IgD-negative memory B cell (primary cell): ENCODE results near the gene HRC. TPM values are rescaled to one million over a fixed set of nuclear protein-coding genes. Genes with fewer than 3 reads are reported as not detected.
A peak's percentile ranks its signal among the peaks of the same experiment; 100 is the strongest.
"Not testable (repeated sequence)": the region's sequence is repeated elsewhere in the genome, so short reads cannot be mapped to it uniquely, and the experiment has no call there.

Experiments
- H3K27ac Mint-ChIP-seq, 3 donors: one replicate each; pipeline ENCODE4 v1.8.0; 2020 to 2022; ENCODE audit warnings: mild to moderate bottlenecking in 3 of 3, mixed read lengths in 3 of 3, moderate library complexity in 1 of 3
- H3K27me3 Mint-ChIP-seq: one replicate; pipeline ENCODE4 v1.8.0; 2021; ENCODE audit warnings: mixed read lengths
- H3K36me3 Mint-ChIP-seq: one replicate; pipeline ENCODE4 v1.8.0; 2020; ENCODE audit warnings: mild to moderate bottlenecking, mixed read lengths
- H3K4me1 Mint-ChIP-seq, 3 donors: one replicate each; pipeline ENCODE4 v1.8.0; 2020 to 2022; ENCODE audit warnings: mixed read lengths in 3 of 3, mild to moderate bottlenecking in 1 of 3
- H3K4me3 Mint-ChIP-seq, 4 donors: one replicate each; pipeline ENCODE4 v1.8.0; 2020 to 2022; ENCODE audit warnings: mild to moderate bottlenecking in 4 of 4, mixed read lengths in 4 of 4, moderate library complexity in 3 of 4
- H3K9me3 Mint-ChIP-seq, 3 donors: one replicate each; pipeline ENCODE4 v1.8.0; 2020 to 2021; ENCODE audit warnings: mixed read lengths in 3 of 3, mild to moderate bottlenecking in 1 of 3
- polyA plus RNA-seq: library from polyadenylated mRNA; unstranded; fragments of 300-500 nt; fragmentation: Illumina TruSeq; gene quantifications from one replicate; pipeline ENCODE4 v1.2.3, GENCODE V29; 2021

Gene HRC
- polyA plus RNA-seq, 1 donor from 2014 or later: not detected

DNA sequence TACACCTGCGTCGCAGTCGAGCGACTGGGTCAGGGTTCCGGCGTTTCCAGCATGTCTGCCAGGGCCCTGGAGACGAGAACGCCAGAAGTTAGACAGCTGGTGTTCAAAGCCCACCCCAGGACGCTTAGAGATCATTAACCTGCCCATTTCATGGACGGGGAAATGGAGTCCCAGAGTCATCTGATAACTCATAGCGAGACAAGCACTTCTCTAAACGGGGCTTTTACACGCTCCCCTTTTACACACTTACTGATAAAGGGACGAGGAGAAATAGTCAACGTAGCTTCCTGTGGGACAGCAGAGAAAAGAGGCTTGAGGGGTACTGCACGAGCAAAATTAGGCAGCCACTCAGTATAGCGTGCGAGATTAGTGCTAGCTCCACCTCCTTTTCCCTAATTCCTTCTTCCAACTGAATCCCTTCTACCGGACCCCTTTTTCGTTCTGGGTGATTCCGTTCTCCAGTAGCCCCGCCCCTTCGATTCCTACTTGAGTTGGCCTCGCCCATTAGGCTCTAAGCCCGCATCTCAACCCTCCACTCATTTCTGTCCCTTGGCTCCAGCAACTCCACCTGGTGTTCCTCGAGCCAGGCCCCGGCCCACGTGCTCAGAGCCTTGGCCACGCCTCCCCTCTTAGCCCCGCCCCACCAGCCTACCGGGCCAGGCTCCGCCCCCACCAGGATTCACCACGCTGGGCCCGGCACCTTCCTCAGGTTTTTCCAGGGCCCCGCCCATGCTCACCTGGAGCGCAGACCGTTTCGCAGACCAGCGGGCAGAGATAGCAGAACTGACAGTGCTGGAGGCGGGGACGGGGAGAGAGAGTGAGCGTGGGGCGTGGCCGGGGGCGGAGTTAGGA is 3.7 kb downstream of the HRC start:
- Mint-ChIP-seq H3K36me3 (no peaks in the 10 kb centered on the region), H3K27ac (no peak overlapping the region), H3K4me3 (peak overlapping the region; percentile 65 to 87 (median 76)), H3K4me1 (peaks cover 7 to 12% (median 8%) of the 10 kb centered on the region in 3 donors), H3K27me3 (peaks cover 46% of the 10 kb centered on the region), H3K9me3 (peaks cover 3 to 8% (median 8%) of the 10 kb centered on the region in 3 donors)

DNA sequence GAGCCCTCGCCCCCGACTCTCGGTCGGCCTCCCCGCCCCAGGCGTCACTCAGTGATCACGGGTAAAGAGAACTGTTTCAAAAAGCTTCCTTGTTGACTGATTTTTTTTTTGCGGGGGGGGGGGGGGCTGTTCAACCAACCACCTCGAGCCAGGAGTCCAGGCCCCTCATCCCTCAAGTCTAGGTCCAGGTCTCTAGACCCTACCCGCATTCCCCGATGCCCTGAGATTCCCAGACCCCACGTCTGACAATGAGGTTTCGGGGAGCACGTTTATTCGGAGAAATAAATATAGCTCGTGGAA is 4.3 kb downstream of the HRC start:
- H3K27ac Mint-ChIP-seq: no peak overlapping the region
- peaks cover 45% of the 10 kb centered on the region for H3K27me3 Mint-ChIP-seq
- peak overlapping the region; percentile 52 to 89 (median 76) for H3K4me3 Mint-ChIP-seq
- H3K36me3 Mint-ChIP-seq: no peaks in the 10 kb centered on the region
- H3K9me3 Mint-ChIP-seq: peaks cover 3 to 8% (median 8%) of the 10 kb centered on the region in 3 donors
- H3K4me1 Mint-ChIP-seq: peaks cover 8 to 13% (median 8%) of the 10 kb centered on the region in 3 donors

DNA sequence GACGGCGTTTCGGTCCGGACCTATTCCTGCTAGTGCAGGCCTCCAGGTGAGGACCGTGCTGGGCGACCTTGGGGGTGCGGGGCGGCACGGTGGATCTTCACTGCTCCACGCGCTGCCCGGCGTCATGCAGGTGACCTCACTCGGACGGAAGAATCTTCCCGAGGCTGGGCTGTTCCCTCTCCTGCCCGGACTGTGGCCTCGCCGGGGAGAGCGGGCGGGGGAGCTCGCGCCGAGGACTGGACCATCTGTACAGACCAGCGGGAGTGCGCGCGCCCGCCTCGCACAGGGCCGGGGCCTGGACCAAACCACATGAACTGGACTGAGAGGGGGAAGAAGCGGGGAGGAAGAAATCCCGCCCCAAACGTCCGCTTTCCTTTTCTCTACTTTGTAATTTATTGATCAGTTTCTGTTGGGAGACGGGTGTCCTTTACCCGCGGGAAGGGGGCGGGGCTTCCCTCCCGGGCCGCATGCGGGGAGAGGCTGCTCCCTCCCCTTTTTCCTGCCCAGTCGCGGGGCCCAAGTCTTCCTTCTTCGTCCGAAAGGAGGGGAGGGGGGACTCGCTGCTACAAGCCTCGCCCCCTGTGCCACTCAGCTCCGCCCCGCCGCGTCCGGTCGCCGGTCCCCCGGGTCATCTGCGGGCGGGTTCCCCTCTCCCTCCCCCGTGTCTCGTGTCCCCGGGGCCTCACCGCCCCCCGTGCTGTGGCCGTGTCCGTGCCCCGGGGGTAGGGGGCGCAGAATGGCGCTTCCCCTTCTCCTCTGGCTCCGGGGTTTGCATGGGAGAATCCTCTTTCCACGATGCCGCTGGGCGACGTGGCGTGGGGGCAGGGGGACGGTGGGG is 4.9 kb downstream of the HRC start:
- H3K4me3 Mint-ChIP-seq: peak overlapping the region; percentile 67 to 89 (median 84)
- H3K36me3 Mint-ChIP-seq: no peaks in the 10 kb centered on the region
- H3K4me1 Mint-ChIP-seq: peaks cover 8 to 18% (median 12%) of the 10 kb centered on the region in 3 donors
- H3K27ac Mint-ChIP-seq: no peak overlapping the region
- peaks cover 3 to 8% (median 8%) of the 10 kb centered on the region in 3 donors for H3K9me3 Mint-ChIP-seq
- peaks cover 49% of the 10 kb centered on the region for H3K27me3 Mint-ChIP-seq

DNA sequence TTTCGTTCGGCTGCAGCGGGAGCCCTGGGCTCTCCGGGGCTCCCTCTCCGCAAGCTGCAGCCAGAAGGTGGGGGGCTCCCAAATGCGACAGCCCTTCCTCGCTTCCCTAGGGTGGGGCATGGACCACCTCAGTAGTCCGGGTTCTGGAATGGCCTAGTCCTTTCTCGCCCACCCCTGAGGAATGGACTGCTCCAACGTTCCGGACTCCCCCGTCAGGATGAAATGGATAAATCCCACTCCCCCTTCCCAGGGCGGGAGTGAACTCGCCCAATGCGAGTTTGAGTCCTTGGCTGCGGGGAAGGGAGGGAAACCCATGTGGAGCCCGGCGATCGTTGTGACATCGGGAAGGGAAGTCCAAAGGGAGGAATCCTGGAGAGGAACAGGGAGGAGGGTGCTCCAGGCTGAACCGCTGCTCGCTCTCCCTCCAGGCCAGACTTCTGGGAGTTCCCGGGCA is 5.5 kb downstream of the HRC start:
- peak overlapping the region; percentile 67 to 89 (median 84) for H3K4me3 Mint-ChIP-seq
- peaks cover 51% of the 10 kb centered on the region for H3K27me3 Mint-ChIP-seq
- H3K9me3 Mint-ChIP-seq: peaks cover 3 to 8% (median 8%) of the 10 kb centered on the region in 3 donors
- peak overlapping the region in 1 of 3 donors; percentile 86 for H3K27ac Mint-ChIP-seq
- H3K4me1 Mint-ChIP-seq: peaks cover 8 to 19% (median 14%) of the 10 kb centered on the region in 3 donors
- H3K36me3 Mint-ChIP-seq: no peaks in the 10 kb centered on the region

DNA sequence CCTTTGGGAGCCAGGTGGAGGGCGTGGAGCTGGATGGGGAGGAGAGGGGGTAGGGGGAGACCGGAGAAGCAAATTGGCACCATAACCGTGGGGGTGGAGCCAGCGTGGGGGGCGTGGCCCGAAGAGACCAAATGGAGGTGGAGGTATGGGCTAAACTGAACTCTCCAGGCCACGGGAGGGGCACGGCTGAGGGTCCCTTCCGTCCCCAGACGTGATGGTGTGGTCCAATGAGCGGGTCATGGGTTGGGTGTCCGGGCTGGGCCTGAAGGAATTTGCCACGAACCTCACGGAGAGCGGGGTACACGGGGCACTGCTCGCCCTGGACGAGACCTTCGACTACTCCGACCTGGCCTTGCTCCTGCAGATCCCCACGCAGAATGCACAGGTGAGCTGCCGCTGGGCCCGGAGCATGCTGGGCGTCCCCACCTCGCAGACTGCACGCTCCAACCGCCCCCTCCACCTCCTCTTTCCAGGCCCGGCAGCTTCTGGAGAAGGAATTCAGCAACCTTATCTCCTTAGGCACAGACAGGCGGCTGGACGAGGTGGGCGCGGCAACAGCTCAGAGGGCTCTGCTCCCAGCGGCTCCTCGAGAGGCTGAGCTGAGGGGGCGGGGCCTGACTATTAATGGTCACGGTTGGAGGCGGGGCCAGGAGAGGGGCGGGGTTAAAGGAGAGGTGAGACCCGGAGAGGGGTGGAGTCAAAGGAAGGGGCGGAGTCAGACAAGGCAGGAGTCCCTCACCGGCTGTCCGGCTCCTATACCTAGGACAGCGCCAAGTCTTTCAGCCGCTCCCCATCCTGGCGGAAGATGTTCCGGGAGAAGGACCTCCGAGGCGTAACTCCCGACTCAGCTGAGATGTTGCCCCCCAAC is 6.2 kb downstream of the HRC start:
- H3K4me3 Mint-ChIP-seq: peak overlapping the region; percentile 67 to 88 (median 80)
- H3K9me3 Mint-ChIP-seq: peaks cover 2 to 8% (median 5%) of the 10 kb centered on the region in 3 donors
- H3K27ac Mint-ChIP-seq: peak overlapping the region in 2 of 3 donors; percentile 73 to 86
- peaks cover 8 to 19% (median 14%) of the 10 kb centered on the region in 3 donors for H3K4me1 Mint-ChIP-seq
- H3K27me3 Mint-ChIP-seq: peaks cover 51% of the 10 kb centered on the region
- no peaks in the 10 kb centered on the region for H3K36me3 Mint-ChIP-seq

DNA sequence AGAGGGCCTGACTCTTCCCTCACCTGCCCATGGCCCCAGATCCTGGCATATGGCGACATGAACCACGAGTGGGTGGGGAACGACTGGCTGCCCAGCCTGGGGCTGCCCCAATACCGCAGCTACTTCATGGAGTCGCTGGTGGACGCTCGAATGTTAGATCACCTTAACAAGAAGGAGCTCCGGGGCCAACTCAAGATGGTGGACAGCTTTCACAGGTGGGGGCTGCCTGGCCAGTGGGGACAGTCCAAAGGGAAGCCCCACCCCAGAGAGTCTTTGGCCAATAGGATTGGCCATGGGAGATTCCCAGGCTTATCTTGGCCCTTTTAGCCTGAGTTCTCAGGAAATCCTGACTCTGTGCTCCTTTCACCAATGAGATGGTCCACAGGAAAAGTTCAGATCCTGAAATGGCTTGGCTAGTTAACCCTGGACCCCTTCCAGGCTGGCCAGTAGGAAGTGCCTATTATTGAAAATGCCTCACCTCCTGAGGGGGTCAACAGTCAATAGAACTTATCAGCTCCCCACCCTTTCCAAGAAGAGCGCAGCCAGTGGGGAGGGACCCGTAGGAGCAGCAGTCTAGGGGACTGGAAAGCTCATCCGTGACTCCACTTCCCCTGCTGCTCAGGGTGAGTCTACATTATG is 7.0 kb downstream of the HRC start:
- peak overlapping the region in 1 of 3 donors; percentile 73 for H3K27ac Mint-ChIP-seq
- H3K27me3 Mint-ChIP-seq: peaks cover 55% of the 10 kb centered on the region
- H3K9me3 Mint-ChIP-seq: peaks cover 0 to 5% (median 0%) of the 10 kb centered on the region in 3 donors
- no peaks in the 10 kb centered on the region for H3K36me3 Mint-ChIP-seq
- H3K4me3 Mint-ChIP-seq: peak overlapping the region in 3 of 4 donors; percentile 30 to 74 (median 67)
- peaks cover 8 to 19% (median 14%) of the 10 kb centered on the region in 3 donors for H3K4me1 Mint-ChIP-seq

DNA sequence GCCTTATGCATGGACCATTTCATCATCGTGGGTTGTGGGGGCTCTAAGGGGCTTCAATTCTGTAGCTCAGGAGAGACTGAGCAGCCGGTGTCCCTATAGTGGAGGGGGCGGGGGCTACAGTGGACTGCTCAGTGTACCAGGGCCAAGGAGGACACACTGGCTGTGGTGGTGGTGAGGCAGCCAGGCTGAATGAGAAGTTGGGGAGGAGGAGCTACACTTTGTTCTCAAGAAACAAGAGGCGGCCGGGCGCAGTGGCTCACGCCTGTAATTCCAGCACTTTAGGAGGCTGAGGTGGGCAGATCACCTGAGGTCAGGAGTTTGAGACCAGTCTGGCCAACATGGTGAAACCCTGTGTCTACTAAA is 8.8 kb downstream of the HRC start:
- H3K36me3 Mint-ChIP-seq, H3K9me3 Mint-ChIP-seq: not testable (repeated sequence)
- Mint-ChIP-seq H3K27me3 (peaks cover 54% of the 10 kb centered on the region), H3K27ac (peak overlapping the region in 1 of 3 donors; percentile 41), H3K4me3 (peak overlapping the region in 1 of 4 donors; percentile 67), H3K4me1 (peaks cover 13 to 22% (median 18%) of the 10 kb centered on the region in 3 donors)

DNA sequence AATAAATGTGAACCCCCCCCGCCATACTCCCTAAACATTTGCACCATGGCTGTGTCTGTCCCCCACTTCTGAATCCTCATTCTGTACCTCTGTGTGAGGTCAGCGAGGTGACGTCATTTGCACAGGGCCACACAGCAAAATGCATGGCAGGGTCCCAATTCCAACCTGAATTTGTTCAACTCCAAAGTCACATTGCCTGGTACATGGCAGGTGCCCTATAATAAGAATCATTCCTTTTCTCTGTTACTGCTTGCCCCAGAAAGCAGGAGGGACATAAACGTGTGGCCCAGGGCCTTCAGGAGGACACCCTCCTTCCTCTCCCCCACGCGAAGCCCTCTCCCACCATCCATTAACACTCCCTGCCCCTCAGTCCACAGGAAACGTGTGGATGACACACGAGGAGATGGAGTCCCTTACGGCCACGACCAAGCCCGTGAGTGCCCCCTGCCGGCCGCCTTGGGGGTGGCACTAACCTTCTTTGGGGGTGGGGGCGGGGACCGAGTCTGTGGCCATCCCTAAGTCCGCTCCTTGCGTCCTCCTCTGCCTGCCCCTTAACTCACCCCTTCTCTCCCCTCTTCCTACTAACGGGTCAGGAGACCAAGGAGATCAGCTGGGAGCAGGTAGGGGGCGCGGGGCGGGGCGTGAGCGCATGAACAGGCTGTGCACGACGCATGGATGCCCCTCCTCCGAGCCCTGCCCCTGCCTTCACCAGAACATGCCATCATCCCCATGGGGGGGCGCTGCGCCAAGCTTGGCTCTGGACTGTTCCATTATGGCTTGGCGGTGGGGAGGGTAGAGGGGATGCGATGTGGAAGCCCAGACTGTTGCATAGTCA is 9.4 kb downstream of the HRC start:
- Mint-ChIP-seq H3K4me3 (peak overlapping the region in 1 of 4 donors; percentile 9), H3K36me3 (no peaks in the 10 kb centered on the region), H3K27ac (peak overlapping the region; percentile 5 to 27 (median 6)), H3K9me3 (peaks cover 0 to 3% (median 0%) of the 10 kb centered on the region in 3 donors), H3K4me1 (peaks cover 12 to 17% (median 16%) of the 10 kb centered on the region in 3 donors), H3K27me3 (peaks cover 50% of the 10 kb centered on the region)

DNA sequence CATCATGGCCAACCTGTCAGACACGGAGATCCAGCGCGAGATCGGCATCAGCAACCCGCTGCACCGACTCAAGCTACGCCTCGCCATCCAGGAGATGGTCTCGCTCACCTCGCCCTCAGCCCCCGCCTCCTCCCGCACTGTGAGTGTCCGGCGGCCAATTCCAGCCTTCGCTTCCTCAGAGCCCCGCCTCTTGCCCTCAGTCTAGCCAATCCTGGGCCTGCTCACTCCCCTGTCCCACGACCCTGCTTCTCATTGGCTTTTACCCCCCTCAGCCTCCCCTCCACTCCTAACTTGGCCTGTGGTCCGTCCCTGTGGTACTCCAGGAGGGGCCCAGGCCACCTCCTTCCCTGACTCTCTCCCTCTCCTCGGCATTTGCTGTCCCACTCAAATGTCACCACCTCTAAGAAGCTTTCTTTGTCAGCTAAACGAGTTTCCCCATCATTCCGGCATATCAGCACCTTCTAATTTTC is 12.3 kb downstream of the HRC start:
- H3K27me3 Mint-ChIP-seq: peaks cover 27% of the 10 kb centered on the region
- no peaks in the 10 kb centered on the region for H3K36me3 Mint-ChIP-seq
- peak overlapping the region in 1 of 3 donors; percentile 9 for H3K27ac Mint-ChIP-seq
- H3K4me1 Mint-ChIP-seq: peaks cover 8 to 12% (median 11%) of the 10 kb centered on the region in 3 donors
- no peaks in the 10 kb centered on the region for H3K9me3 Mint-ChIP-seq
- peak overlapping the region in 2 of 4 donors; percentile 54 to 87 for H3K4me3 Mint-ChIP-seq

DNA sequence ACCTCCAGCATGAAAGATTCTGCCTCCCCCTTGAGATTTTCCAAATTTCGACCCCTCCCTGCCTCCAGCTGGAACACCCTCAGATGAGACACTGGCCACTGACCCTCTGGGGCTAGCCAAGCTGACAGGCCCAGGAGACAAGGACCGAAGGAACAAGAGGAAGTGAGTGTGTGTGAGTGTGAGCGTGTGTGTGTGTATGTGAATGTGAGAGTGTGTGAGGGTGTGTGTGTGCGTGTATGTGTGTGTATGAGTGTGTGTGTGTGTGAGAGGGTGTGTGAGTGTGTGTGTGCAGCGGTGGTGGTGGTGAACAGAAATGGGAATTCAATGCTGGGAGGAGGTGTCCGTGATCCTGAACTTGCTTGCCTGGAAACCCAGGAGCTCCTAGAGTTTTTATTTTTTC is 13.8 kb downstream of the HRC start:
- Mint-ChIP-seq H3K9me3 (no peaks in the 10 kb centered on the region), H3K27ac (no peak overlapping the region), H3K4me1 (peaks cover 8 to 12% (median 11%) of the 10 kb centered on the region in 3 donors), H3K4me3 (no peak overlapping the region), H3K36me3 (no peaks in the 10 kb centered on the region), H3K27me3 (peaks cover 20% of the 10 kb centered on the region)

DNA sequence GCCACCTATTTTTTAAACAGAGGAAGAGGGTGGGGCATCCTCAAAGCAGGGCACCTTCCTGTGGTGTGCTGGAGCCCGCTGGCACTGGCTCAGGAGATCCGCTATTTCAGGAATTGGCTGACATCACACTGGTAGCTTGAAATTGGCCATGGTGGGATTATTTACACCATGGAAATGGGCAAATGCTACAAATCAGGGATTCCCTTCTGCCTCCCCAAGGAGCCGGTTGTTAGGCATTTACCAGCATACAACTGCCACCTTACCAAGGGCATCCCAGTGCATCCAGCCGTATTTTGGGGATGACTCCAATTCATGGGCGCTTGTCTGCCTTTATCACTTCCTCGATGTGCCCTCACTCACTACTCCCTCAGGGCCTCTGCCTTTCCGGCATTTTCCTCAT is 14.2 kb downstream of the HRC start:
- Mint-ChIP-seq H3K27ac (no peak overlapping the region), H3K36me3 (no peaks in the 10 kb centered on the region), H3K4me1 (peaks cover 8 to 12% (median 11%) of the 10 kb centered on the region in 3 donors), H3K27me3 (peaks cover 21% of the 10 kb centered on the region), H3K9me3 (no peaks in the 10 kb centered on the region), H3K4me3 (no peak overlapping the region)

DNA sequence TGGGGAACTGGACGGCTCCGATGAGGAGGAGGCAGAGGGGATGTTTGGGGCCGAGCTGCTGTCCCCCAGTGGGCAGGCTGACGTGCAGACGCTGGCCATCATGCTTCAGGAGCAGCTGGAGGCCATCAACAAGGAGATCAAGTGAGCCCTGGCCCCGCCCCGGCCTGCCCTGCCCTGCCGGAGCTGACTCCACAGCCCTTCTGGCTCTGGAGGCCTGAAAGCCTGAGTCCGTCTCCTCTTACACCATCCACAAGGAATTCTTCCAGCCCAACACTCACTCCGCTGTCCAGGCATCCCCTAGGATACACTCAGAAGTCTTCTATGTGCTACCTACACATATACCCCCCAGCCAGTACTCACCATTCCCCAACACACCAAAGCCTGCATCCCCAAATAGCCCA is 18.4 kb downstream of the HRC start:
- Mint-ChIP-seq H3K4me1 (peaks cover 0 to 4% (median 0%) of the 10 kb centered on the region in 3 donors), H3K27me3 (peaks cover 12% of the 10 kb centered on the region), H3K27ac (no peak overlapping the region), H3K9me3 (no peaks in the 10 kb centered on the region), H3K4me3 (no peak overlapping the region), H3K36me3 (peaks cover 1% of the 10 kb centered on the region)

DNA sequence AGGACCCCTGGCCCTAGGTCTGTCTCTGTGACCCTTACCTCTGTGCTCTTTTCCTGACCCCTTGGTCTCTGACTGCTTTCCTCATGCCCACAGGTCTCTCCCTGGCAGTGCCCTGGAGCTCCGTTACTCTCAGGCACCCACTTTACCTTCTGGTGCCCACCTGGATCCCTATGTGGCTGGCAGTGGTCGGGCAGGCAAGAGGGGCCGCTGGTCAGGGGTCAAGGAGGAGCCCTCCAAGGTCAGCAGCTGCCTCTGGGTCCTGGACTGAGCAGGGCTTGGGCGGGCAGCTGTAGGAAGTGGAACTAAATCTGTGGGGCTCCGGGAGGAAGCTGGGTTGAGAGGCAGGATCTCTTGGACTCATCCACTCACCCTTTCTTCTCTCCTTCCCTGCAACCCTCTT is 19.5 kb downstream of the HRC start:
- no peaks in the 10 kb centered on the region for H3K9me3 Mint-ChIP-seq
- H3K36me3 Mint-ChIP-seq: peaks cover 1% of the 10 kb centered on the region
- peaks cover 12% of the 10 kb centered on the region for H3K27me3 Mint-ChIP-seq
- H3K27ac Mint-ChIP-seq: no peak overlapping the region
- H3K4me1 Mint-ChIP-seq: peaks cover 0 to 1% (median 0%) of the 10 kb centered on the region in 3 donors
- H3K4me3 Mint-ChIP-seq: no peak overlapping the region
